Effector memory CD8-positive, alpha-beta T cell (primary cell): ENCODE measurements around the gene TNNC1.
A peak's percentile ranks its signal among the peaks of the same experiment; 100 is the strongest.

Source experiments
- ATAC-seq: fragments of 150-1000 bp; cut with Tn5 transposase; replicated peaks from 2 replicates; pipeline ENCODE4 v1.10.0; 2021; ENCODE audit warnings: mild to moderate bottlenecking, moderate library complexity
- DNase-seq, 3 experiments: peaks; one replicate each; pipeline ENCODE4 v3.0.0; 2021
- H3K27ac Mint-ChIP-seq, 2 donors: one replicate each; pipeline ENCODE4 v1.8.0; 2022; ENCODE audit warnings: mild to moderate bottlenecking in 2 of 2, mixed read lengths in 2 of 2, moderate library complexity in 2 of 2
- H3K27me3 Mint-ChIP-seq, 2 donors: one replicate each; pipeline ENCODE4 v1.8.0; 2022; ENCODE audit warnings: mixed read lengths in 2 of 2
- H3K36me3 Mint-ChIP-seq: one replicate; pipeline ENCODE4 v1.8.0; 2022; ENCODE audit warnings: mild to moderate bottlenecking, moderate library complexity, mixed read lengths; ENCODE audit not compliant: insufficient read depth
- H3K4me1 Mint-ChIP-seq, 2 donors: one replicate each; pipeline ENCODE4 v1.8.0; 2022; ENCODE audit warnings: low read depth in 2 of 2, mixed read lengths in 2 of 2
- H3K4me3 Mint-ChIP-seq, 2 donors: one replicate each; pipeline ENCODE4 v1.8.0; 2022; ENCODE audit warnings: mild to moderate bottlenecking in 2 of 2, mixed read lengths in 2 of 2, moderate library complexity in 2 of 2
- H3K9me3 Mint-ChIP-seq, 2 donors: one replicate each; pipeline ENCODE4 v1.8.0; 2022; ENCODE audit warnings: mixed read lengths in 2 of 2

The TNNC1 gene

DNA sequence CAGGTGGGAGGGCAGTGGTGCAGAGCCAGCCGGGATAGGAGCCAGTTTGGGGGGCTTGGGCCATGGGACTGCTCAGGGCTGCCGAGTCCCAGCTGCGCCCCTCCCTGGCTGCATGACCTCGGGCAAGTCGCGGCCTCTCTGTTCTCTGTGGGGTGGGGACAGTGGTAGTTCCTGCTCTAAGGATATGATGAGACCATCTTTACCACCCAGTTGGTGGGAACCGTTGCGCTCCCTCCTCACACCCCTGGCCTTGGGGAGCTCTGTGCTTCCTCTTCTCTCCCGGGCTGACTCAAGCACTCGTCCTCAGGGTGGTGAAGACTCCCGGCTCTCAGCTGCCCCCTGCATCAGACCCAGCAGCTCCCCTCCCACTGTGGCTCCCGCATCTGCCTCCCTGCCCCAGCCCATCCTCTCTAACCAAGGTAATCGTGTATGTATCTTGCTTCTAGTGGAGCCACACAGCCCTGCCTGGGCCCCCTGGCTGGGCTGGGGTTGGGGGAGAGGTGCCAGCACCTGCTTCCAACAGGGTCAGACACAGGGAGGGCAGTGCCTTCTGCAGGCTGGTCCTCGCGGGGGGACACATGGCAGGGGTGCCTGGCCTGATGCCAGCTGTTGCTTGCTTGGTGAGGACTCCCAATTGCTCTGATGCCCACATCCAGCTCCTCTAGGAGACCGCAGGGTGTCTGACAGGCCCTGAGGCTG is 26.2 kb upstream of the TNNC1 start:
- no peaks in the 10 kb centered on the region for H3K27me3 Mint-ChIP-seq
- H3K4me1 Mint-ChIP-seq = peaks cover 0 to 2% of the 10 kb centered on the region in 2 donors
- peaks cover 58% of the 10 kb centered on the region for H3K36me3 Mint-ChIP-seq
- ATAC-seq (no peak), DNase-seq (no peak)
- peak overlapping the region in 1 of 2 donors; percentile 26 for H3K27ac Mint-ChIP-seq
- H3K9me3 Mint-ChIP-seq = no peaks in the 10 kb centered on the region
- H3K4me3 Mint-ChIP-seq = no peak overlapping the region

GRCh38 chr3:52479037-52479876 is 25.4 kb upstream of the TNNC1 start:
- Mint-ChIP-seq H3K27ac (no peak overlapping the region), H3K4me1 (peaks cover 0 to 2% of the 10 kb centered on the region in 2 donors)

GRCh38 chr3:52477796-52478095 is 23.9 kb upstream of the TNNC1 start:
- no peaks in the 10 kb centered on the region for H3K27me3 Mint-ChIP-seq

More at GRCh38 chr3:52479037-52479876, 25.4 kb upstream of the TNNC1 start:
- H3K9me3 Mint-ChIP-seq = no peaks in the 10 kb centered on the region
- ATAC-seq (no peak), DNase-seq (no peak)
- no peaks in the 10 kb centered on the region for H3K27me3 Mint-ChIP-seq
- H3K36me3 Mint-ChIP-seq = peaks cover 60% of the 10 kb centered on the region
- H3K4me3 Mint-ChIP-seq = no peak overlapping the region

DNA sequence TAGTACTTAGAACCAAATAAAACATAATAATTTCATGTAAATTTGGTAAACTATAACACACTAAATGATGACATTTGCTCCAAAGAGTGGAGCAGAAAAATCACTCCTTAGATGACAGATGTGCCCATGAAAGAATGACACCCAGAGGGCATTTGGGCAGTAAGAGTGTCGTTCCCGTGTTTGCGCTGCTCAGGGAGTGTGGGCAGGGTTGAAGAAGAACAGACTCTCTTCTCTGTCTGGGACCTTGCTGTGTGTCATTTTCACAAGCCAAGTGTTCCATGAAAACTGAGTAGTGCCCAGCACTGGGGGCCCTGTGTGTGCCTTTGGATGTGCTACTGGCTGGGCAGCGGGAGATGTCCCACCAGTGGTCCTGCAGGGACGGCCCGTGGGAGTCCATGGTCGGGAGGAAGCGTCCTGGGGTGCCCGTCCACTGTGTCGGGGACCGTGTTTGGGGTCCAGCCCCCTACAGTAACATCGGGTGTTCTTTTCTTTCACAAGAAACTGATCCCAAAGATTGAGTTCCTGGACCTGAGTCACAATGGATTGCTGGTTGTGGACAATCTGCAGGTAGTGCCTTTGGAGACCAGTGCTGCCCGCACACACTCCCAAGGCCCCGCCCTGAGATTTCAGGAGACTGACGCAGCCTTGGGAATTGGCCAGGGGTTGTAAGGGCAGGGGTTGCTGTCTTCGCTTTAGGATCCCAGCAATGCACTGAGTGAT is 23.4 kb upstream of the TNNC1 start:
- Mint-ChIP-seq H3K27me3 (no peaks in the 10 kb centered on the region), H3K9me3 (no peaks in the 10 kb centered on the region), H3K4me3 (no peak overlapping the region), H3K36me3 (peaks cover 71% of the 10 kb centered on the region), H3K27ac (no peak overlapping the region), H3K4me1 (peaks cover 1 to 2% of the 10 kb centered on the region in 2 donors)
- DNase-seq (no peak), ATAC-seq (no peak)

More at GRCh38 chr3:52477796-52478095, 23.9 kb upstream of the TNNC1 start:
- Mint-ChIP-seq H3K36me3 (peaks cover 70% of the 10 kb centered on the region), H3K4me1 (peaks cover 0 to 2% of the 10 kb centered on the region in 2 donors), H3K4me3 (no peak overlapping the region), H3K9me3 (no peaks in the 10 kb centered on the region), H3K27ac (no peak overlapping the region)
- DNase-seq (no peak), ATAC-seq (no peak)

GRCh38 chr3:52473026-52473425 is 19.2 kb upstream of the TNNC1 start:
- Mint-ChIP-seq H3K27ac (no peak overlapping the region), H3K27me3 (no peaks in the 10 kb centered on the region), H3K4me3 (no peak overlapping the region), H3K36me3 (peaks cover 69% of the 10 kb centered on the region), H3K4me1 (peaks cover 0 to 11% of the 10 kb centered on the region in 2 donors), H3K9me3 (no peaks in the 10 kb centered on the region)
- no peak for ATAC-seq
- no peak for DNase-seq

DNA sequence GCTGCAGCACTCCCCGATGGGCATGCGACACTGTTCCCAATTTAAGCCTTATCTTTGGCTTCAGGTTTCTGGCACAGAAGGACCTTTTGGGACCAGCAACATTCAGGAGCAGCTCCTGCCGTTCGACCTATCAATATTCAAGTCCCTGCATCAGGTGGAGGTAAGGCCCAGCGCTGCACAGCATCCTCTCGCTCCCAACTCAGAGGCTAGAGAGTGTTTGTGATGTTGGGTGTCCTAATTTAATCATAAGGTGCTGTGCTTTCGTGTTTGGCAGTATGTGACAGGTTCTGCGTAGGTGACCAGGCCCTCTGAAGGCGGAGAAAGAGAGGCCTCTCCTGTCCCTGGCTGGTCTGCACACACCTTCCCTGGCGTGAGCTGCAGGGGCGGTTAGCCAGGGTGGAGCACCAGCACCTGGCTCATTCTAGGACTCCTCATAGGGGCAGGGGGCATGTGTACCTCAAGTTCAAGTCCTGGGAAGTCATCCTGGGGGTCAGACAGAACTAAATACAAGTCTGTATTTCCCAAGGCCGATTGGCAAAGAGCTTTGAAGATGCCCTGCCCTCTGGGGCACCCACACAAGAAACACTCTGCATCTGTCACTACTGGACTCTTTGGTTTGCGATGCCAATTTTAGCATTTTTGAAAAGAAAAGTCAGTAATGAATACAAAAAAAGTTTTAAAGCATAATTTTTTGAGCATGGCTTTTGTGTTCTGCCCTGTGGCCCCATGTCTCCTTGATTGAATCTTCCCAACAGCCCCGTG is 18.6 kb upstream of the TNNC1 start:
- peaks cover 0 to 11% of the 10 kb centered on the region in 2 donors for H3K4me1 Mint-ChIP-seq
- peak overlapping the region in 1 of 2 donors; percentile 32 for H3K27ac Mint-ChIP-seq
- ATAC-seq = no peak
- H3K4me3 Mint-ChIP-seq = no peak overlapping the region
- H3K27me3 Mint-ChIP-seq = no peaks in the 10 kb centered on the region
- no peaks in the 10 kb centered on the region for H3K9me3 Mint-ChIP-seq
- no peak for DNase-seq
- peaks cover 68% of the 10 kb centered on the region for H3K36me3 Mint-ChIP-seq

DNA sequence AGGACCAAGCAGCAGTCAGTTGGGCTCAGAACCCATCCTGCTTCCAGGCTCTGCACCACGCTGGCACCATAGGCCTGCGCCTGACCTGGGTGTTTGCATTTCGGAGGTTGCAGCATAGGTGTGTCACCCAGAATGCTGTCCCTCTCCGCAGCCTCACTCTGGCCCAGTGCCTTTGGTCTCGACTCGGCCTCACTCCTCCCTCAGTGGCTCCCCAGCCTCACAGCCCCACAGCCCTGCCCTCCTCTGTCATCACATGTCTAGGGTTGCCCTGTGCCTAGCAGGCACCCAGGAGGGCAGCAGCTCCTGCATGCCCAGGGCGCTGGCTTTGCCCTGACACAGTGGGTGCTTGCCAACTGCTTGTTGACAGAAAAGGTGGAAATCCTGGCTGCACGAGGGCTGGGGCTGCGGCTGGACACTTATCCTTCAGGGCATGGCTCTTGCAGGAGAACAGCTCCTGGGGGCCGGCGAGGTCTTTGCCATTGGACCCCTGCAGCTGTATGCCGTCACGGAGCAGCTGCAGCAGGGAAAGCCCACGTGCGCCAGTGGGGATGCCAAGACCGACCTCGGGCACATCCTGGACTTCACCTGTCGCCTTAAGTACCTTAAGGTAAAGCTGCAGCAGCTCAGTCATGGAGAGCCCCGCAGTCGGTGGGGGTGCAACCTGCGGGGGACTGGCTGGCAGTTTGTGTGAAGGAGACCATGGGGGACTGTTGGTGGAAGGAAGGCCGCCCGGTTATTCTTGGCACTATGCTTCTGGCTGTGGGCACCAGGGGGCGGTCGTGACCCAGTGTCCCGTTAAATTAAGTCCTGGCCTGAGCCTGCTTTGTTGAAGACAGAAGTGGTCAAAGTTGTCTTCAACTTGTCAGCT is 17.8 kb upstream of the TNNC1 start:
- H3K27me3 Mint-ChIP-seq = no peaks in the 10 kb centered on the region
- H3K27ac Mint-ChIP-seq = peak overlapping the region in 1 of 2 donors; percentile 32
- H3K4me3 Mint-ChIP-seq = no peak overlapping the region
- no peak for DNase-seq
- ATAC-seq = no peak
- H3K36me3 Mint-ChIP-seq = peaks cover 69% of the 10 kb centered on the region
- peaks cover 0 to 11% of the 10 kb centered on the region in 2 donors for H3K4me1 Mint-ChIP-seq
- no peaks in the 10 kb centered on the region for H3K9me3 Mint-ChIP-seq

DNA sequence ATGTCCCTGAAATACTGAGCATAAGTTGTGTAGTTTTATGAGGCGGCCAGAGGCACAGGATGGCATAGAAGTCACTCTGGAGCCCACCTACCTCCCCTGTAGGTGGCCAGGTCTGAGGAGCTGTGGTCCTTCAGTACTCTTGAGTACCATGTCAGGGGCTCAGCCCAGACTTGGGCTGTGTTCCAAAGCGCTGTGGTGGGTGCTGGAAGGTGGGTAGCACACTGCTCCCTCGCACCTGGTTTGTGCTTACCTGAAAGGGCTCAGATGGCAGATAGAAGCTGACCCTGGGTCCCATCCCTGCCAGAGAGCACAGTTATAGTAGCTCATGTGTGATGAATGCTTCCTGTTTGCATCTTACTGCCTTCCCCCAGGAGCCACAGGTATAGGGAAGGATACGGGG is 17.1 kb upstream of the TNNC1 start:
- no peaks in the 10 kb centered on the region for H3K27me3 Mint-ChIP-seq
- H3K4me1 Mint-ChIP-seq = peaks cover 0 to 12% of the 10 kb centered on the region in 2 donors
- H3K36me3 Mint-ChIP-seq = peaks cover 71% of the 10 kb centered on the region
- H3K27ac Mint-ChIP-seq = no peak overlapping the region
- DNase-seq = no peak
- ATAC-seq = no peak
- H3K9me3 Mint-ChIP-seq = no peaks in the 10 kb centered on the region
- no peak overlapping the region for H3K4me3 Mint-ChIP-seq

- Mint-ChIP-seq H3K27ac (no peak overlapping the region), H3K4me3 (no peak overlapping the region)
- ATAC-seq = no peak
These were observed 15.2 kb upstream of the TNNC1 start for GRCh38 chr3:52469001-52469400.

DNA sequence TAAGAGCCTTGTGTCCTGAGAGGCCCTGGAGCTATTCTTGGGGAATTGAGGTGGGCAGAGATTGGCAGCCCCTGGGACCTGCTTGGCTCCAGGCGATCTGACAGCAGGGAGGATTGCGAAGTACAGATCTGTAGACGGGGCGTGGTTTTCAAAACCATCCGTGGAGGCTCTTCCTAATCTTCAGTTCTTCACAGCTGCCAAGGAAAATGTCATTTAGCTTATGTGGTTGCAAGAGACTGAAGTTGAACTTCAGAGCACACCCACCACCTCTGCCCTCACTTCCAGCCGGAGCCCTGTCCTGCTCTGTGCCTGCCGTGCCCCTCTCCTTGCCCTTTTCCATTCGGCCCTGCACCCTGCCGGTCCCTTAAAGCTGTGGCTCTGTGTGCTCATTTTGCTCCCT is 14.5 kb upstream of the TNNC1 start:
- ATAC-seq (no peak), DNase-seq (no peak)
- H3K27ac Mint-ChIP-seq = peak overlapping the region in 1 of 2 donors; percentile 32
- peaks cover 1 to 18% of the 10 kb centered on the region in 2 donors for H3K4me1 Mint-ChIP-seq
- no peaks in the 10 kb centered on the region for H3K9me3 Mint-ChIP-seq
- H3K36me3 Mint-ChIP-seq = peaks cover 60% of the 10 kb centered on the region
- no peak overlapping the region for H3K4me3 Mint-ChIP-seq
- no peaks in the 10 kb centered on the region for H3K27me3 Mint-ChIP-seq

More at GRCh38 chr3:52469001-52469400, 15.2 kb upstream of the TNNC1 start:
- Mint-ChIP-seq H3K4me1 (peaks cover 1 to 17% of the 10 kb centered on the region in 2 donors), H3K27me3 (no peaks in the 10 kb centered on the region), H3K9me3 (no peaks in the 10 kb centered on the region), H3K36me3 (peaks cover 62% of the 10 kb centered on the region)
- DNase-seq = no peak

GRCh38 chr3:52463416-52463815 is 9.6 kb upstream of the TNNC1 start:
- no peak for DNase-seq
- H3K27me3 Mint-ChIP-seq = no peaks in the 10 kb centered on the region
- peaks cover 6 to 30% of the 10 kb centered on the region in 2 donors for H3K4me1 Mint-ChIP-seq
- H3K4me3 Mint-ChIP-seq = peak overlapping the region in 1 of 2 donors; percentile 13
- no peaks in the 10 kb centered on the region for H3K9me3 Mint-ChIP-seq
- H3K36me3 Mint-ChIP-seq = peaks cover 62% of the 10 kb centered on the region
- ATAC-seq = peak; percentile 70
- H3K27ac Mint-ChIP-seq = no peak overlapping the region

DNA sequence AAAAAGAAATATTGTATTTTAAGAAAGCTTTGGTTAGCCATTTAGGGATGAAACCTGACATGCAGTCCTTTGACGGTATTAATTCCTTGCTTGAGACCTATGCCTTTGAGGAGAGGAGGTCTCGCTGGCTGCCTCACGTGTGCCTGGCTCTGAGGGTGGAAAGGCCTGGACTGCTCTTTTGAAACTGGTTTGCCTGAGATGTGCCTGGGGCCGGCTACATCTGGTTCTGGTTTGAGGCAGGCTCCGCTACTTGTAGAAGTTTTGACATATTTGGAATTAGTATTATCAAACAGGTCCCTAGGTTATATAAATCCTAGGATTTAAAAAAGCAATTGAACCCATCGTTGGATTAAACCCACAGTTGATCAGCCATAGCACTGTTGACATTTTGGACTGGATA is 8.0 kb upstream of the TNNC1 start:
- Mint-ChIP-seq H3K4me3 (no peak overlapping the region), H3K36me3 (peaks cover 59% of the 10 kb centered on the region), H3K27ac (no peak overlapping the region), H3K4me1 (peaks cover 13 to 43% of the 10 kb centered on the region in 2 donors), H3K9me3 (no peaks in the 10 kb centered on the region), H3K27me3 (no peaks in the 10 kb centered on the region)
- ATAC-seq (no peak), DNase-seq (no peak)
